ENCODE measurements around the gene HTR2A.

Gene HTR2A

GRCh38 chr13:46896341-46897137, at the start of gene HTR2A:
HTR2A (minus strand) TSS chr13:46897053; CDS start chr13:46895906, 1,147 bp downstream.
- no peak for DNase-seq (ENCODE audit: low read depth)

GRCh38 chr13:46936525-46936924, 39.7 kb upstream of the HTR2A start:
- DNase-seq (ENCODE audit: low read depth), result no peak

- no peak for DNase-seq (ENCODE audit: low read depth)
Measured at GRCh38 chr13:46934749-46935148, 37.9 kb upstream of the HTR2A start.

GRCh38 chr13:46926916-46927590, 30.2 kb upstream of the HTR2A start:
- no peak for DNase-seq (ENCODE audit: low read depth)

- no peak for DNase-seq (ENCODE audit: low read depth)
Measured at GRCh38 chr13:46925486-46925885, 28.6 kb upstream of the HTR2A start.

GRCh38 chr13:46914341-46914740, 17.5 kb upstream of the HTR2A start:
- no peak for DNase-seq (ENCODE audit: low read depth)

GRCh38 chr13:46913757-46914156, 16.9 kb upstream of the HTR2A start:
- no peak for DNase-seq (ENCODE audit: low read depth)

- no peak for DNase-seq (ENCODE audit: low read depth)
Measured at GRCh38 chr13:46909042-46909441, 12.2 kb upstream of the HTR2A start.

- no peak for DNase-seq (ENCODE audit: low read depth)
Measured at GRCh38 chr13:46908501-46908900, 11.6 kb upstream of the HTR2A start.

- DNase-seq (ENCODE audit: low read depth), result no peak
Measured at GRCh38 chr13:46906405-46906804, 9.6 kb upstream of the HTR2A start.

GRCh38 chr13:46905249-46905648, 8.4 kb upstream of the HTR2A start:
- no peak for DNase-seq (ENCODE audit: low read depth)

GRCh38 chr13:46903748-46904147, 6.9 kb upstream of the HTR2A start:
- no peak for DNase-seq (ENCODE audit: low read depth)

GRCh38 chr13:46901721-46902120, 4.9 kb upstream of the HTR2A start:
- no peak for DNase-seq (ENCODE audit: low read depth)

- no peak for DNase-seq (ENCODE audit: low read depth)
Measured at GRCh38 chr13:46899801-46900200, 2.9 kb upstream of the HTR2A start.

GRCh38 chr13:46895381-46895780, 1.5 kb downstream of the HTR2A start:
- no peak for DNase-seq (ENCODE audit: low read depth)

- no peak for DNase-seq (ENCODE audit: low read depth)
Measured at GRCh38 chr13:46894568-46894967, 2.3 kb downstream of the HTR2A start.

GRCh38 chr13:46893798-46894560, 2.9 kb downstream of the HTR2A start:
- no peak for DNase-seq (ENCODE audit: low read depth)

- DNase-seq (ENCODE audit: low read depth), result no peak
Measured at GRCh38 chr13:46893221-46893740, 3.6 kb downstream of the HTR2A start.

- no peak for DNase-seq (ENCODE audit: low read depth)
Measured at GRCh38 chr13:46885018-46885417, 11.8 kb downstream of the HTR2A start.

GRCh38 chr13:46884531-46884930, 12.3 kb downstream of the HTR2A start:
- DNase-seq (ENCODE audit: low read depth), result no peak

- no peak for DNase-seq (ENCODE audit: low read depth)
Measured at GRCh38 chr13:46881621-46882020, 15.2 kb downstream of the HTR2A start.

GRCh38 chr13:46874006-46874405, 22.8 kb downstream of the HTR2A start:
- DNase-seq (ENCODE audit: low read depth), result no peak

- DNase-seq (ENCODE audit: low read depth), result no peak
Measured at GRCh38 chr13:46871557-46871956, 25.3 kb downstream of the HTR2A start.

All from HS-27A (cell line).